Right renal pelvis (tissue), 4 donors: ENCODE results near the gene MAP3K9. TPM values are rescaled to one million over a fixed set of nuclear protein-coding genes. Genes with fewer than 3 reads are reported as not detected.
"Not testable (repeated sequence)": the region's sequence is repeated elsewhere in the genome, so short reads cannot be mapped to it uniquely, and the experiment has no call there.

Source experiments
- DNase-seq, 4 donors: peaks; one replicate each; pipeline ENCODE4 v3.0.0-alpha.2; 2013; ENCODE audit warnings: low read depth in 4 of 4, low spot score in 3 of 4, missing footprints in 1 of 4
- polyA plus RNA-seq, 4 donors: library from polyadenylated mRNA; unstranded; fragments of 120-200 nt; gene quantifications; one replicate each; pipeline ENCODE4 v1.2.1, GENCODE V29; 2013; ENCODE audit not compliant: insufficient read length in 4 of 4

Gene MAP3K9
- polyA plus RNA-seq, 4 donors: 3.7 to 4.0 (median 3.9) TPM

DNA sequence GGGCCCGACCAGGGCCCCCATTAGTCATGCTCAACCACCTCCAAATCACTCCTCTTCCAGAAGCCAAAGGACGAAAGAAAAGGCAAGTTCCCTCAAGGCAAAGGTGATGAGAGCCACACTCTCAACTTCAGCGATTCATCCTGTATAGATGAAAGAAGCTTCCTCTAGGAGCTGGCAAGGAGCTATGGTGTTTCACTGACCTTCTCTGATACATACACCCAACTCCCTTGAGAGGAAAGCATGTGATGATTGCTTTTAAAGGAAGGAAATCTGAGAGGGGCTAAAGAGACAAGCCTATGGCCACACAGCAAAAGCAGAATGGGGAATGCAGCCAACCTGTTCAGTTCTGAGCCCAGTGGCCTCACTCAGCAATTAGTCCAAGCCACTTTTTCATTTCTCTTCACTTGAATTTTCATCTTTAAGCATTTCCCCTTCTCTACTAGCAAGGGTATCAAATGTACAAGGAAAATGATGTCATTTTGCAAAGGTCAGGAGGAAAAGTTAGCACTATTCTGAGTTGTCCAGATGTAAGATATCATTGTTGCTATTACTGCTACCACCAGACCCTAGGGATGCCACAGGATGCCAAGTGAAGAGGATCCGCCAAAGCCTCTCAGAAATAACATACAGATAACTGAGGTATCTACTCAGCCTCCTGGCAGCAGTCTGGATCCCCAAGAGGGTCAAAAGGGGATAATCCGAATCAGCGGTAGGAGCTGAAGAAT is 82.5 kb downstream of the MAP3K9 start:
- no peak for DNase-seq

GRCh38 chr14:70724944-70725343 is 84.4 kb downstream of the MAP3K9 start:
- DNase-seq: no peak

- DNase-seq: no peak
Observed at GRCh38 chr14:70724110-70724509, 85.2 kb downstream of the MAP3K9 start.

DNA sequence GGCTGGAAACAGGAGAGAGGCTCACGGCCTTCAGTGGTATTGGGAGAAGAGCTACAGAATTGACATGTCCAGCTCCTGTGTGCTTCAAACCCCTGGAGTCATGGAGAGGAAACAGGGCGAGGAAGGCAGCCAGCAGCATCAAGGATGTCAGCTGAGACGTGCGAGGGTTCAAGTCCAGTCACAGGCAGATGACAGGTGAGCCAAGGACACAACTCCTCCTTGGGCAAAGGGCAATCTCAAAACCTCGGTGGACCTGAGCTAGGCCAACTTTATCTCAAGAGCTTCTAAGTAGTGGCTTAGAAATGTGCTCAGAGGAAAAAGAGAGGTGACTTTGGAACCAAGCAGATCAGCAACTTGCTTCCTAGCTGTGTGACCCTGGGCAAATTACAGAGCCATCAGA is 86.0 kb downstream of the MAP3K9 start:
- no peak for DNase-seq

DNA sequence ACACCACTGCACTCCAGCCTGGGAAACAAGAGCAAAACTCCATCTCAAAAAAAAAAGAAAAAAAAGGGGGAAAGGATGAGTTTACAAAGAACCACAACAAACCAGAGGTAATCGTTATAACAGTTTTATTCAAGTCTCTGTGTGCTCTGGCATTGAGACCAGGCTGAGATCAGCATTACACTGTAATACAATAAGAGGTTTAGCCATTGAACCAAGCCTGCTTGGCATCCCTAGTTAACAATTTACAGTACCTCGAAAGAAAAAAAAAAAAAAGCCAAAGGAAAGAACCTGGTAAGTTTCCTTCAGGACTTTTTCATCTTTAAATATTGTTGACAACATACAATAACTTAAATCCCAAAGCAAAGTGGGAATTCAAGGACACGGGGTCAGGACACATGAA is 86.9 kb downstream of the MAP3K9 start:
- DNase-seq: no peak

DNA sequence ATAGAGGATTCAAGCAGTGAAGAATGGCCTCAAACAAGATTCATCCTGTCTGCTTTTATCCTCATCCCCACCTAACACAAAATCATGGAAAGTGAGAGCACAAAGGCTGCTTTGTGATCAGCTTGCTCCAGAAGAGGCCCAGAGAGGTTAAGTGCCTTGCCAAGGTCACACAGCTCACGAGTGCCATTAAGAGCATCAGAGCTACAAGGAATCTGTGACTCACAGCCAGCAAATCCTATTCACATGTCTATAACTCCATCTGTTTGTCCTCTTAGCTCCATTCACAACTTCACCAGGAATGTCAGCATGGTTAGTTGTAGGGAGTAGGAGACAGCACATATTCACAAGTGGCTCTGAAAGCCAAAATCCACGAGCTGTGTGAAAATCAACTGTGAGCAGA is 87.8 kb downstream of the MAP3K9 start:
- DNase-seq: no peak

GRCh38 chr14:70718383-70719118 is 90.8 kb downstream of the MAP3K9 start:
- DNase-seq: no peak

- no peak for DNase-seq
Observed at GRCh38 chr14:70716958-70717357, 92.4 kb downstream of the MAP3K9 start.

- DNase-seq: no peak
Observed at GRCh38 chr14:70716483-70716882, 92.8 kb downstream of the MAP3K9 start.

DNA sequence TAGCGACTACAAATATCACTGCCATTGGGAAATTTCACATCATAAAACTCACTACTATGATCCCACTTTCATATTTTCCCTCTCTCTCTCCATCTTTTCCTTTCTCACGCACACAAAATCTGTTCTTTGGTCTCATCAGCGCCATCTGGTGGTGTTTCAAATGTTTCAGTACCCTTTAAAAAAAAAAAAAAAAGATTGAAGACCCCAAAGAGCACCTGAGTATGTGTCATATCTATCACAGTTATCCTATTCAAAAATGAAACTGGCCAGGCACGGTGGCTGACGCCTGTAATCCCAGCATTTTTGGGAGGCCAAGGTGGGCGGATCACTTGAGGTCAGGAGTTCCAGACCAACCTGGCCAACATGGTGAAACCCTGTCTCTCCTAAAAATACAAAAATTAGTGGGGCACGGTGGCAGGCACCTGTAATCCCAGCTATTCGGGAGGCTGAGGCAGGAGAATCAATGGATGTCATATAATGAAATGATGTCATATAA is 95.2 kb downstream of the MAP3K9 start:
- DNase-seq: peak; percentile 54 to 63 (median 62)

- peak in 1 of 4 donors; percentile 18 for DNase-seq
Observed at GRCh38 chr14:70713511-70713916, 95.8 kb downstream of the MAP3K9 start.

DNA sequence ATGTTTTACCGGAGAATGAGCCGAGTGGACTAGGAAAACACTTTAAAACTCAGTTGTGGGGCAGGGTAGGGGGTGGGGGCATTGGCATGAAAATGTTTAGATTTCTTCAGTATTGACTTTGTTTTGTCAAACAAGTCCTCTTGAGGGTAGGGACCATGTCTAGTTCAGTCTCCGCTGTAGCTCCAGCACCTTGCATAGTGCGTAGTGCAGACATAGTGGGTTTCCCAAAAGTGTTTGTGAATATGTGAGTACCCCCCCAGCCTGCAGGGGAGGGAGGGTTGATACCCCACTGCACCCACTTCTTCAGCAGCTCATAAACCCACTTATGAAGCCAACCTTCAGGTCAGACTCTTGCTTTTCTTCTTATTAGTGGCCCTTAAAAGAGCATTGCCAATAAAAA is 96.2 kb downstream of the MAP3K9 start:
- DNase-seq: no peak

- no peak for DNase-seq
Observed at GRCh38 chr14:70711451-70711850, 97.9 kb downstream of the MAP3K9 start.

DNA sequence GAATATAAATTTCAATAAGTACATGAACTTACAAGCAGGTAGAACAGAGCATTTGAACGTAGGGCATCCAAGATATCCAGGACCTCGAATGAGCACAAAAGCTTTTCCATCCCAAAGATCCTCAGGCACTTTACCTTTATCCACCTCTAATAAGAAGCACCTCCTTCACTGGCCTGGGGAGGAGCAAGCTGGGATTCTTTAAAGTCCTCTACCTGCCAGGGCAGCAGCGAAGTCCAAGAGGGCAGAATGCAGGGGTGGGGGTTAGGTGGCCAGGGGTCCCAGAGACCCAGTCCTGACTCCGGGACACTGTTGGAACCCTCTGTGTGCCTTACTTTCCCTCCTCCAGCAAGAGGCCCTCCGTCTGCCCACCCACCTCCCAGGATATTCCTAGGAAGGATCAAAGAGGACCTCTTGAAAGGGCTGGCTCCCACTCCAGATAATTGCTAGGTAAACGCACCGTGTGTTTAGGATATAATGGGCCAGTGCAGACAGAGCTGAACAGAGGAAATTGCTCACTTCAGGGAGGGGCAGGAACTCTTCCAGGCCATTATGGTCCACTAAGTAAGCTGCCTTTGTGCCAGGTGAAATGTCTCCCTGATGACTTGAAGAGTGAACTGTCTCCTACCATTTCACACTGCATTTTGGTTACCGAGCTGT is 99.5 kb downstream of the MAP3K9 start:
- no peak for DNase-seq

- no peak for DNase-seq
Observed at GRCh38 chr14:70708717-70709570, 100.4 kb downstream of the MAP3K9 start.

GRCh38 chr14:70707138-70708038 is 101.9 kb downstream of the MAP3K9 start:
- no peak for DNase-seq

DNA sequence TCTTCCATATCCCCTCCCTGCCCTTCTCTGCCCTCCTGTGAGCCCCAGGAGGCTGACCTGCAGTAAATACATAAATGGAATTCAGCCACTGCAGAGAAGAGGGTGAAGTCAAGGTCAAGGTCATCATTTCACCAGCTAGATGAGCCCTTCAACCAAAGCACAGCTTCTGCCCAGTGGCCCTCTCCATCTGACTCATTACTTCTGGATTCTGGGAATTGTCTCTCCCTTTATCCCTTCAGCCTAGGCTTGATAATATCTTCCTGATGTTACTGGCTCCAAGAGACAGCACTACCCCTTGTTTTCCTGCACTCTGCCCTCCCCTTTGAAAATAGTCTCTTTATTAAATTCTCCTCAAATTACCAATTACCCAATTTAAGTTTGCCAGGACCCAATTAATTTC is 103.1 kb downstream of the MAP3K9 start:
- no peak for DNase-seq

GRCh38 chr14:70704960-70705359 is 104.4 kb downstream of the MAP3K9 start:
- no peak for DNase-seq

DNA sequence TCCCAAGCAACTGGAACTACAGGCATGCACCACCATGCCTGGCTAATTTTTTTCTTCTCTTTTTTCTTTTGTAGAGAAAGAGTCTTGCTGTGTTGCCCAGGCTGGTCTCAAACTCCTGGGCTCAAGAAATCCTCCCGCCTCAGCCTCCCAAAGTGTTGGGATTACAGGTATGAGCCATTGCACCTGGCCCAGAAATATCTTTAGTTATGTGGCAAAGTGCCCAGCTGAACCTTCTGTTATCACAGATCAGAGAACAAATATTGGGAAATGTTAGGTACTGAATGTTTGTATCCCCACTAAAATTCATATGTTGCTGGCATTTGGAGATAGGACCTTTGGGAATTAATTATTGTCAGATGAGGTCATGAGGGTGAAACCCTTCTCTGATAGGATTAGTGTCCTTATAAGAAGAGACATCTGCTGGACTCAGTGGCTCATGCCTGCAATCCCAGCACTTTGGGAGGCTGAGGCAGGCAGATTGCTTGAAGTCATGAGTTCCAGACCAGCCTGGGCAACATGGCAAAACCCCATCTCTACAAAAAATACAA is 105.6 kb downstream of the MAP3K9 start:
- DNase-seq: not testable (repeated sequence)
